Large intestine (tissue), 3 donors: ENCODE data around the gene RIMBP2. TPM values are rescaled to one million over a fixed set of nuclear protein-coding genes. Genes with fewer than 3 reads are reported as not detected.

Source experiments
- DNase-seq, 2 donors: peaks; one replicate each; pipeline versions ENCODE4 v3.0.0 to v3.0.0-alpha.2; 2013
- H3K27ac ChIP-seq: one replicate; pipeline ENCODE4 v1.5.1; 2013; ENCODE audit warnings: low read length
- H3K27me3 ChIP-seq: 2 replicates; pipeline ENCODE4 v1.6.1; 2013; ENCODE audit warnings: low read length; ENCODE audit not compliant: control insufficient read depth, insufficient read depth
- H3K36me3 ChIP-seq: 2 replicates; pipeline ENCODE4 v1.6.1; 2013; ENCODE audit warnings: low read length; ENCODE audit not compliant: control insufficient read depth, insufficient read depth
- H3K4me1 ChIP-seq: one replicate; pipeline ENCODE4 v1.6.1; 2013; ENCODE audit warnings: low read length; ENCODE audit not compliant: control insufficient read depth, insufficient read depth
- H3K4me3 ChIP-seq: one replicate; pipeline ENCODE4 v1.5.1; 2013; ENCODE audit warnings: low read length
- H3K9me3 ChIP-seq: one replicate; pipeline ENCODE4 v1.6.1; 2013; ENCODE audit warnings: mild to moderate bottlenecking, low read depth, low read length, moderate library complexity; ENCODE audit not compliant: control insufficient read depth
- WGBS: methylation state at CpG from one replicate; pipeline ENCODE4 v1.1.5; 2013; ENCODE audit warnings: low lambda C conversion rate; ENCODE audit not compliant: insufficient coverage; 5-methylcytosine and 5-hydroxymethylcytosine counted together
- polyA plus RNA-seq: library from polyadenylated mRNA; unstranded; fragments of 120-200 nt; gene quantifications from one replicate; pipeline ENCODE4 v1.2.1, GENCODE V29; 2013

Gene RIMBP2
- polyA plus RNA-seq, 1 donor, result 22.7 TPM

DNA sequence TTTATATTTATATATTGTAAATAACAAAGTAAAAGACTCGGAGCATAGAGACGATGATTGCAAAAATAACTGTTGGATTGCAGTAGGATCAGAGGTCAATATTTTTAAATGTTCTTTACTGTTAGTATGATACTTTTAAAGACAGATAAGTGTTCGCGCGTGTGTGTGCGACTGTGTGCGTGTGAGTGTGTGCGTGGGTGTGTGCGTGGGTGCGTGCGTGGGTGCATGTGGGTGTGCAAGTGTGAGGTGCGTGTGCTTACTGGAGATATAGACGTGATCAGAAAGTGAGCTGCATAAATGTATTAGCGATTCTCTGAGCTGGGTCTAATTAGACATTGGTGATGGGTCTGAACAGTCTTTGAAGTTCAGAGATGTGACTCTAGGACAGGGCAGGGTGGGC, 142.9 kb downstream of the RIMBP2 start:
- WGBS, result 95% methylated on average over 2 of the region's 14 CpGs
- no peak overlapping the region for H3K4me3 ChIP-seq
- no peak overlapping the region for H3K27ac ChIP-seq
- H3K4me1 ChIP-seq, result no peaks in the 10 kb centered on the region
- DNase-seq, result no peak
- no peaks in the 10 kb centered on the region for H3K36me3 ChIP-seq
- no peaks in the 10 kb centered on the region for H3K27me3 ChIP-seq
- H3K9me3 ChIP-seq, result no peaks in the 10 kb centered on the region

DNA sequence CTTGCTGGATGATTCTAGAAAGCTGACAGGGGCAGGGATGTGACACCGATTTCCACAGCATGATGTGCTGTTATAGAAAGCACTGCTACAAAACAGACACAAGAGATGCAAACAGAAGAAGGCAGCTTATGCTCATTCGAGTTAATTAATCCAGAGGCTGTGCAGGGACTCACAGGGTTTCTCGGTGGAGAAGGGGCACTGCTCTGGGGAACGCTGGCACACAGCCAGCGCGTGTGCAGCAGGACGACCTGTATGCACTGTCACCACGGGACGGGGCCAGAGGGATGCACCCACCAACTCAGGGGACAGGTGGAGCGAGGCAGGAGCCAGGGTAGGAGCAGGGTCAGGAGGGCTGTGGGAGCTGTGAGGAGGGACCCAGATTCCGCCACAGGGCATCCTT, 143.5 kb downstream of the RIMBP2 start:
- WGBS, result no CpG with 5 or more reads among the region's 11 CpGs
- H3K9me3 ChIP-seq, result no peaks in the 10 kb centered on the region
- no peaks in the 10 kb centered on the region for H3K27me3 ChIP-seq
- H3K4me1 ChIP-seq, result no peaks in the 10 kb centered on the region
- no peak overlapping the region for H3K4me3 ChIP-seq
- DNase-seq, result no peak
- no peaks in the 10 kb centered on the region for H3K36me3 ChIP-seq
- no peak overlapping the region for H3K27ac ChIP-seq

DNA sequence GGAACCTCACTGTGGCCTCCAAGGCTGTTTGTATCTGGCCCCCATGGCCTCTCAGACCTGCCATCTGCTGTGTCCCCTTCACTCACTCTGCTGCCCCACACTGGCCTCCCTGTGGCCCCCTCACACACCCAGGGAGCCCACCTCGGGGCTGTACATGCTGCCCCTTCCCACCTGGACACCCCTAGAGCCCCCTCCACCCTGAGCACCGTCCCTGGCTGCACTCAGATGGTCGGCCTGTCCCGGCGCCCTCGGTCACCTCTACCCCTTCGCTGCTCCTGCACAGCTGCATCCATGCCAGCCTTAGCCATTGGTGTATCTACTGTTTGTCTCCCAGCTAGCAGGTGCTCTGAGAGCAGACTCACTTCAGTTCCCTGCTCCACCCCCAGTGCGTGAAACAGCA, 144.4 kb downstream of the RIMBP2 start:
- H3K36me3 ChIP-seq, result no peaks in the 10 kb centered on the region
- no peaks in the 10 kb centered on the region for H3K9me3 ChIP-seq
- no peak overlapping the region for H3K27ac ChIP-seq
- H3K4me3 ChIP-seq, result no peak overlapping the region
- no peaks in the 10 kb centered on the region for H3K27me3 ChIP-seq
- H3K4me1 ChIP-seq, result no peaks in the 10 kb centered on the region
- no peak for DNase-seq
- no CpG with 5 or more reads among the region's 8 CpGs for WGBS

DNA sequence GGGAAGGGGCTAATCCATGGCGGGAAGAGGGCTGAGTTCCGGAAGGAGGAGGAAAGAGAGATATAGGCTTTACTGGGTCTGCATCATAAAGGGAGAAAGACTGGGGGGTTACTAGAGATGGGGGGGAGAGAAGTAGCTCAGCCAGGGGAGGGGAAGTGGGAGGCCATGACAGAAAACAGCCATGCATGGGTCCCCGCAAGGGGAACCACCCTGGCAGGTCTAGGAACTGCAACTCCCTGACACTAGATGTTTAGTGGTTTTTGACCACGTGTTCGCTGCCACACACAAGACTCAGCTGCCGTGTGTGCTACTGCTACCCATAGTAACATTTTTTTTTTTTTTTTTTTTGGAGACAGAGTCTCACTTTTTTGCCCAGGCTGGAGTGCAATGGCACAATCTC, 145.0 kb downstream of the RIMBP2 start:
- no peak overlapping the region for H3K4me3 ChIP-seq
- H3K9me3 ChIP-seq, result no peaks in the 10 kb centered on the region
- no peaks in the 10 kb centered on the region for H3K27me3 ChIP-seq
- no CpG with 5 or more reads among the region's 6 CpGs for WGBS
- H3K27ac ChIP-seq, result no peak overlapping the region
- no peak for DNase-seq
- no peaks in the 10 kb centered on the region for H3K4me1 ChIP-seq
- no peaks in the 10 kb centered on the region for H3K36me3 ChIP-seq

DNA sequence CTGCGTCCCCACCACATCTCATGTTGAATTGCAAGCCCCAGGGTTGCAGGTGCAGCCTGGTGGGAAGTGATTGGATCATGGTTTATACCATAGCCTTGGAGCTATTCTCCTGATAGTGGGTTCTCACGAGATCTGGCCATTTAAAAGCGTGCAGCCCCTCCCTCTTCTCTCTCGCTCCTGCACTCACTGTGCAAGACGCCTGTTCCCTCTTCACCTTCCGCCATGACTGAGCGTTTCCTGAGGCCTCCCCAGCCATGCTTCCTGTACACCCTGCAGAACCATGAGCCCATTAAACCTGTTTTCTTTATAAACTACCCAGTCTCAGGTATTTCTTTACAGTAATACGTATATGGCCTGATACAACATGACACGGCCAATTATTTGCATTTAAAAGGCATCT, 146.6 kb downstream of the RIMBP2 start:
- DNase-seq, result no peak
- Histone ChIP-seq H3K36me3 (no peaks in the 10 kb centered on the region), H3K4me3 (no peak overlapping the region), H3K9me3 (no peaks in the 10 kb centered on the region), H3K27me3 (no peaks in the 10 kb centered on the region), H3K27ac (no peak overlapping the region), H3K4me1 (no peaks in the 10 kb centered on the region)
- WGBS, result 82% methylated on average over 3 of the region's 9 CpGs

DNA sequence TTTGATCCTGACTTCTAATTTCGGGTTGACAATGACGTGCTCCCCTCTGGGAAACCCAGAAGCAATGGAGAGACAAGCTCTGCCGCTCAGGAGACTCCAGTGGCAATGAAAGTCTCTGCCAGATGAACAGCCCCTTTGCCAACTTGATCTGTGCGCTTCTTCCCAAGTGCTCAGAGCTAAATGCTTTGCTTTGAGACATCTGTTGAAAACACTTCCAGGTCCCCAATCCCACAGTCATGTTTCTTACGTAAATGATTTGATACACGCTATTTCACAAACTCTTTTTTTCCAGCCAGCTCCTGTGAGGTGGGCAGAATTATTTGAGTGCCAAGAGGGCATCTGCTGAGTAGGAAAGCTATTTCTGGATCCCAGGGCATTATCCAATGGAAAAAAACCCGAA, 147.6 kb downstream of the RIMBP2 start:
- no peak for DNase-seq
- H3K27ac ChIP-seq, result no peak overlapping the region
- no peaks in the 10 kb centered on the region for H3K4me1 ChIP-seq
- H3K4me3 ChIP-seq, result no peak overlapping the region
- no peaks in the 10 kb centered on the region for H3K36me3 ChIP-seq
- H3K9me3 ChIP-seq, result no peaks in the 10 kb centered on the region
- no peaks in the 10 kb centered on the region for H3K27me3 ChIP-seq
- no CpG with 5 or more reads among the region's 7 CpGs for WGBS

DNA sequence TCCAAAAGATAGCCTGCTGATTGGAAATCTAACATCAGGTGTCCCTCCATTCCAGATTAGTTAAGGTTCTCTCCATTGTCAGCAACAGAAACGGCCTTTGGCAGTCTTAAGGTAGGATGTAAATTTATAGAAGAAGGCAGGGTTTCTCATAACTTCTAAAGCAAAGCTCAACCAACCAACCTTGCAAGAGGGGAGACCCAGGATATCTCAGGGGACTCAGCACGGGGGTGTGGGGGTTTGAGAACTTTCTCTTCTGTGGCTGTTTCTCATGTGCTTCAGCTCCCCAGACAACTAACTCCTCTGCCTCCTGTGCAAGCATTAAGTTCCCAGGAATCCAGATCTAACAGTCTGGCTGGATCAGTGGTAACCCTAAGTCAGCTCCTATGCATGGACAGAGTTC, 148.1 kb downstream of the RIMBP2 start:
- H3K36me3 ChIP-seq, result no peaks in the 10 kb centered on the region
- H3K27me3 ChIP-seq, result no peaks in the 10 kb centered on the region
- no CpG with 5 or more reads among the region's 2 CpGs for WGBS
- H3K27ac ChIP-seq, result no peak overlapping the region
- H3K9me3 ChIP-seq, result no peaks in the 10 kb centered on the region
- H3K4me1 ChIP-seq, result no peaks in the 10 kb centered on the region
- no peak overlapping the region for H3K4me3 ChIP-seq
- no peak for DNase-seq

DNA sequence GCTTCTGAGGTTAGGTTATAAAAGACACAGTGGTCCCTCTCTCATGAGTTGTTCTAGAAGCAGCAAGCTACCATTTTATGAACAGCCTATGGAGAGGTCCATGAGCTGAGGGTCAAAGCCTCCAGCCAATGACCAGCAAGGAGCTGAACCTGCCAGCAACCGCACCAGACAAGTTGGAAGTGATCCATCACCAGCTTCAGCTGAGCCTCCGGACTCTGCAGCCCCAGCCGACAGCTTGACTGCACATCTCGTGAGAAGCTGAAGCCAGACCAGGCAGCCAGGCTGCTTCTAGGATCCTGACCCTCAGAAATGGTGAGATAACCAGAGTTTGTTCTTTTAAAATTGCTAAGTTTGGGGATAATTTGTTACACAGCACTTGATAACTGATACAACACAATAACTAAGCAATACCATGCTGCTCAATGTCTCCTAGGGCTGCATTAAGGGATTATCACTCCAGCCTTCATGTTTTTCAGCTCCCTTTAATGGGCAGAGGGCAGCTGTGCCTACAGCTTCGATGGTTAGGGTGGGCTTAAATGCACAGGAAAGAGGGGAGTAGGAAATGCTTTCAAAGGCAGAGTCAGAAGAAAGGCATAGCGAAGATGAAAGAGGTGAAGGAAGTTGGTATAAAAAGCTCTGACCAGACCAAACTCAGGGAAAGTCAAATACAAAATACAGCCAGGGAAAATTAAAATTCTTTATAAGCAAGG, 149.5 kb downstream of the RIMBP2 start:
- Histone ChIP-seq H3K27ac (no peak overlapping the region), H3K4me3 (no peak overlapping the region), H3K27me3 (no peaks in the 10 kb centered on the region), H3K9me3 (no peaks in the 10 kb centered on the region), H3K36me3 (no peaks in the 10 kb centered on the region), H3K4me1 (no peaks in the 10 kb centered on the region)
- WGBS, result 100% methylated on average over 1 of the region's 6 CpGs
- DNase-seq, result no peak

DNA sequence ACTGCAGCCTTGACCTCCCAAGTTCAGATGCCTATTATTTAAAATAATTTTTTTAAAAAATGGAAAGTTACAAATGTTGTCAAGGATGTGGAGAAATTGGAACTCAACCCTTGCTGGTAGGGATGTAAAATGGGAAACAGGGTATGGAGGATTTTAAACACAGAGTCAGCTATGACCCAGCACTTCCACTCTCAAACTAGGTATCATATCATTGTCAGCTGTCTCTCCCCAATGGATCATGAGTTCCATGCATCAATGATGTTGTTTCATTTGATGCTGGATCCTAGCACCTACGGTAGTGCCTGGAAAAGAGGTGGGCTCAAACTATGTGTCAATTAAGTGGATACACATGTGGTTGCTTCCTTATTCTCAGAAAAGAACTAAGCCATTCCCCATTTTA, 150.9 kb downstream of the RIMBP2 start:
- no peaks in the 10 kb centered on the region for H3K27me3 ChIP-seq
- no peaks in the 10 kb centered on the region for H3K36me3 ChIP-seq
- no peak overlapping the region for H3K27ac ChIP-seq
- no peaks in the 10 kb centered on the region for H3K9me3 ChIP-seq
- DNase-seq, result no peak
- H3K4me3 ChIP-seq, result no peak overlapping the region
- peaks cover 3% of the 10 kb centered on the region for H3K4me1 ChIP-seq
- no CpG with 5 or more reads among the region's 1 CpG for WGBS

DNA sequence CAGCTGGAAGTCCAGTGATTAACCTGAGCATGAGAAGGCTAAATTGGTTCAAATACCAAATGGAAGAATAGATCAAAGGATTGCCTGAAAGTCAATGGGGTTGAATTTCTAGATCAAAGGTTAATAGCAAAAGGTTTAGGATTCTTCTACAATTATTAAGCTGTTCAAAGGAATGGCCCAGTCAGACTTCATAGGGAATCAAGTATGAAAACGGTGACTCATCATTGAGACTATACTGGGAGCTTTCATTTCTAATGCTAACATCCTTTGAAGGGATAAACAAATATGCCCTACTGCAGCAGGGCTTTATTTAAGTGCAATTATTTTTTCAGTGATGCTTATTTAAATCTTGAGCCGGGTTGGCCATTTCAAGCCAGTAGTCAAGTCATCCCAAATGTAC, 152.8 kb downstream of the RIMBP2 start:
- H3K36me3 ChIP-seq, result no peaks in the 10 kb centered on the region
- H3K4me1 ChIP-seq, result peaks cover 12% of the 10 kb centered on the region
- no peaks in the 10 kb centered on the region for H3K9me3 ChIP-seq
- H3K27me3 ChIP-seq, result no peaks in the 10 kb centered on the region
- H3K4me3 ChIP-seq, result no peak overlapping the region
- no CpG with 5 or more reads among the region's 2 CpGs for WGBS
- DNase-seq, result no peak
- no peak overlapping the region for H3K27ac ChIP-seq

DNA sequence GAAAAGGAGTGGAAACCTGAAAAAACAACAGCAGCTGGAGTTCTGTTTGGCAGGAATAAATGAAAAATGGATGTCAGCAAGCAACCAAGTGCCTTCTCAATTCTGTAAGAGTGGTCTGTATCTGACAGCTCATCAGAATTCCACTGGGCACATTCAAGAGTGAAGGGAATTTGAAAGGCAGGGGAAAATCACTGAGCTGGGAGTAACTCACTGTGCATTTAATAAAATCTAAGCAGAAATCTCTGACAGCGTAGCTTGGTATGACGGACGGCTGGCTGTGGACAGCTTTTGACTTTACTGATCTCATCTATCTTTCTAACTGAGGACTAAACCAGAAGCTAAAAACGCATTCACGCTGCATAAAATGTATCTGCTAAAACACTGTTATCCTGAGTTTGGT, 153.4 kb downstream of the RIMBP2 start:
- no peak for DNase-seq
- H3K27ac ChIP-seq, result no peak overlapping the region
- H3K27me3 ChIP-seq, result no peaks in the 10 kb centered on the region
- H3K4me1 ChIP-seq, result peaks cover 17% of the 10 kb centered on the region
- no CpG with 5 or more reads among the region's 5 CpGs for WGBS
- no peaks in the 10 kb centered on the region for H3K36me3 ChIP-seq
- no peak overlapping the region for H3K4me3 ChIP-seq
- H3K9me3 ChIP-seq, result no peaks in the 10 kb centered on the region
